CD4-positive, alpha-beta memory T cell (primary cell): ENCODE measurements around the gene HDGFL1. TPM values are rescaled to one million over a fixed set of nuclear protein-coding genes. Genes with fewer than 3 reads are reported as not detected.

Experiments
- CTCF ChIA-PET: fragments of 350-600 bp; sonication (Branson Sonifier 250); formaldehyde crosslinking; loops from one replicate; lab custom pipeline; 2021; ENCODE audit warnings: inconsistent platforms; ENCODE audit not compliant: partially characterized antibody; lab: Charles Lee
- POLR2A ChIA-PET: fragments of 350-600 bp; sonication (Branson Sonifier 250); formaldehyde crosslinking; loops from one replicate; lab custom pipeline; 2021; ENCODE audit not compliant: partially characterized antibody; lab: Charles Lee
- DNase-seq, 5 donors: peaks; one replicate each; pipeline versions ENCODE4 v3.0.0 to v3.0.0-alpha.2; 2020 to 2022; ENCODE audit warnings: mixed read lengths in 1 of 5
- H3K27ac ChIP-seq: one replicate; pipeline ENCODE4 v1.7.0; 2013; ENCODE audit warnings: low read depth, low read length
- H3K27me3 ChIP-seq: 2 replicates; pipeline ENCODE4 v1.7.0; 2013; ENCODE audit warnings: mild to moderate bottlenecking, low read length, moderate library complexity; ENCODE audit not compliant: insufficient read depth
- H3K36me3 ChIP-seq: 2 replicates; pipeline ENCODE4 v1.7.0; 2013; ENCODE audit warnings: mild to moderate bottlenecking, low read length, moderate library complexity; ENCODE audit not compliant: insufficient read depth
- H3K4me1 ChIP-seq: 2 replicates; pipeline ENCODE4 v1.7.0; 2013; ENCODE audit warnings: mild to moderate bottlenecking, low read length, moderate library complexity; ENCODE audit not compliant: insufficient read depth
- H3K4me3 ChIP-seq, 2 donors: one replicate each; pipeline ENCODE4 v1.7.0; 2013; ENCODE audit warnings: low read length in 2 of 2, mild to moderate bottlenecking in 1 of 2
- H3K9me3 ChIP-seq, 2 donors: one replicate each; pipeline ENCODE4 v1.7.0; 2013; ENCODE audit warnings: low read length in 2 of 2, control low read depth in 1 of 2; ENCODE audit not compliant: control insufficient read depth in 1 of 2
- H3K27ac Mint-ChIP-seq, 7 donors: one replicate each; pipeline ENCODE4 v1.8.0; 2020 to 2021; ENCODE audit warnings: mixed read lengths in 7 of 7, mild to moderate bottlenecking in 6 of 7, inconsistent platforms in 3 of 7, moderate library complexity in 3 of 7
- H3K27me3 Mint-ChIP-seq, 2 donors: one replicate each; pipeline ENCODE4 v1.8.0; 2020 to 2021; ENCODE audit warnings: mixed read lengths in 2 of 2
- H3K36me3 Mint-ChIP-seq, 2 donors: one replicate each; pipeline ENCODE4 v1.8.0; 2020 to 2021; ENCODE audit warnings: mixed read lengths in 2 of 2, inconsistent platforms in 1 of 2, mild to moderate bottlenecking in 1 of 2
- H3K4me1 Mint-ChIP-seq, 4 donors: one replicate each; pipeline ENCODE4 v1.8.0; 2020 to 2021; ENCODE audit warnings: mixed read lengths in 4 of 4, mild to moderate bottlenecking in 1 of 4
- H3K4me3 Mint-ChIP-seq, 8 donors: one replicate each; pipeline ENCODE4 v1.8.0; 2020 to 2021; ENCODE audit warnings: mixed read lengths in 8 of 8, mild to moderate bottlenecking in 7 of 8, moderate library complexity in 6 of 8, inconsistent platforms in 3 of 8
- H3K9me3 Mint-ChIP-seq, 8 donors: one replicate each; pipeline ENCODE4 v1.8.0; 2020 to 2021; ENCODE audit warnings: mixed read lengths in 8 of 8, mild to moderate bottlenecking in 5 of 8, inconsistent platforms in 3 of 8, moderate library complexity in 1 of 8
- intact Hi-C: fragments of 100-400 bp; cut with micrococcal nuclease; formaldehyde crosslinking; loops from one replicate; pipeline ENCODE4 v1.15.1; 2023
- polyA plus RNA-seq, 2 donors: library from polyadenylated mRNA; unstranded; fragments of 300-500 nt; fragmentation: Illumina TruSeq; gene quantifications; one replicate each; pipeline ENCODE4 v1.2.3, GENCODE V29; 2021
- total RNA-seq, 2 experiments: library from RNA; stranded (reverse); gene quantifications; one replicate each; pipeline ENCODE4 v1.2.3, GENCODE V29; 2021

Gene HDGFL1
- total RNA-seq (not detected), polyA plus RNA-seq (not detected)

DNA sequence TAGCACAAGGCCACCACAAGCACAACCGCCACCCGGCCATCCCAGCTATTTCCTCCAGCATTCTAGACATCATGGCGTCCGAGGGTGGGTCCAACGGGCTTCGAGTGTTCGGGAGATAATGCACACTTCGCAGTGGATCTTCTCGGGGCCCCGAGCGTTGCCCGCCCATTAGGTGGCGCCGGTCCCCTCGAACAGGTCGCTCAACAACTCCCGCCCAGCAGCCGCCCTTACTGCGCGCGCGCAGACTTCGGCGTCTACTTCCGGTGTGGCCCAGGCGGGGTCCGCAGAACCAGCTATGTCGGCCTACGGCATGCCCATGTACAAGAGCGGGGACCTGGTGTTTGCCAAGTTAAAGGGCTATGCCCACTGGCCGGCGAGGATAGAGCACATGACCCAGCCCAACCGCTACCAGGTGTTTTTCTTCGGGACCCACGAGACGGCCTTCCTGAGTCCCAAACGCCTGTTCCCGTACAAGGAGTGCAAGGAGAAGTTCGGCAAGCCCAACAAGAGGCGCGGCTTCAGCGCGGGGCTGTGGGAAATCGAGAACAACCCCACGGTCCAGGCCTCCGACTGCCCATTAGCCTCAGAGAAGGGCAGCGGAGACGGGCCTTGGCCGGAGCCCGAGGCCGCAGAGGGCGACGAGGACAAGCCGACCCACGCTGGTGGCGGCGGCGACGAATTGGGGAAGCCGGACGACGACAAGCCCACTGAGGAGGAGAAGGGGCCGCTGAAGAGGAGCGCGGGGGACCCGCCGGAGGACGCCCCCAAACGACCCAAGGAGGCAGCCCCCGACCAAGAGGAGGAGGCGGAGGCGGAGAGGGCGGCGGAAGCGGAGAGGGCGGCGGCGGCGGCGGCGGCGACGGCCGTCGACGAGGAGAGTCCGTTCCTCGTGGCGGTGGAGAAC lies at the start of gene HDGFL1:
HDGFL1 (plus strand) TSS at position 286 of the 904 bp plus-strand sequence; CDS start at position 296, 10 bp downstream.
- Histone ChIP-seq H3K27ac (no peak within 1 kb of the TSS), H3K4me1 (no peaks in the 10 kb centered on the region), H3K36me3 (no peaks in the 10 kb centered on the region), H3K9me3 (no peaks in the 10 kb centered on the region), H3K27me3 (no peaks in the 10 kb centered on the region), H3K4me3 (no peak within 1 kb of the TSS)
- intact Hi-C loops = no loop called here
- Mint-ChIP-seq H3K27ac (no peak within 1 kb of the TSS), H3K9me3 (peaks cover 0 to 20% (median 5%) of the 10 kb centered on the region in 8 donors), H3K4me1 (no peaks in the 10 kb centered on the region), H3K36me3 (peaks cover 0 to 1% of the 10 kb centered on the region in 2 donors), H3K4me3 (no peak within 1 kb of the TSS), H3K27me3 (no peaks in the 10 kb centered on the region)
- ChIA-PET POLR2A (no interaction called here), CTCF (no interaction called here)
- no peak for DNase-seq

DNA sequence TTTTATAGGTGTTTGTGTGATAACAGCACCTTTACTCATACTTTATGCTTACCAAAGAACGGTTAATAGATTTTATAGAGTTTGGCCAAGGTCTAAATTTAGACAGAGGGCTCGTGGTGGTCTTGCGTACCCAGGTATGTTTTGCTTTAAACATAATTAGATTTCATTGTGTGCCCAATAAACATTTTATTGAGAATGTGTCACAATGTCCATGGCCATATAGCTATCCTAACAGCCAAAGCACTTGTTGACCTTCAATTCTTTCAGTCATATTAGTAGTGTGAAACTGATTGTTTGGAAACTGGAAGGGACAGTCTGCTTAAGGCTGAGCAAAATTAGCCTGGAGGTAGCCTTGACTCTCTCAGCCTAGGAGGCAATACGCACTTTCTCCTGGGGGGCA lies 48.3 kb upstream of the HDGFL1 start:
- Histone ChIP-seq H3K36me3 (no peaks in the 10 kb centered on the region), H3K27ac (no peak overlapping the region), H3K9me3 (no peaks in the 10 kb centered on the region), H3K27me3 (no peaks in the 10 kb centered on the region), H3K4me1 (no peaks in the 10 kb centered on the region), H3K4me3 (no peak overlapping the region)
- Mint-ChIP-seq H3K4me3 (no peak overlapping the region), H3K36me3 (no peaks in the 10 kb centered on the region), H3K27me3 (no peaks in the 10 kb centered on the region), H3K4me1 (no peaks in the 10 kb centered on the region), H3K9me3 (peaks cover 2 to 11% (median 5%) of the 10 kb centered on the region in 8 donors), H3K27ac (no peak overlapping the region)
- no peak for DNase-seq
- intact Hi-C loops = no loop called here
- ChIA-PET POLR2A (no interaction called here), CTCF (no interaction called here)

DNA sequence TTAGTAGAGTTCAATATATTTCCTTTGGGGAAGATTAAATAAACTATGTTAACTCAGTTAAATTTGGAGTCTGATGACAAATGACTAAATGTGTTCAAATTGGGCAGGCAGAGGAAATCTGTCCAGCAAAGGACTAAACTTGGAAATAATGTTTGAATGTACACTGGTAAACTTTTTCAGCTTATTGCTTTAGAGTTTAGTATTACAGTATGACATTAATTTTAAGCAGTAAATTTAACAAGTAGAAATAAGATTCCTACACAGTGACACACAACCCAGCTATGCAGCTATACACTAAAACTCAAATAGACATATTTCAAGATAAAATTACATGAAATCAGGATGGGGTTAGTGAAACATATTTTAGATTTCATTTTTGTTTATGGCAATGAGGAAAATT lies 42.6 kb upstream of the HDGFL1 start:
- H3K4me3 Mint-ChIP-seq = no peak overlapping the region
- H3K36me3 Mint-ChIP-seq = no peaks in the 10 kb centered on the region

GRCh38 chr6:22529866-22530265 lies 39.5 kb upstream of the HDGFL1 start:
- peaks cover 0 to 6% (median 0%) of the 10 kb centered on the region in 8 donors for H3K9me3 Mint-ChIP-seq
- no peaks in the 10 kb centered on the region for H3K4me1 Mint-ChIP-seq
- CTCF ChIA-PET = no interaction called here

More for the DNA sequence above, 42.6 kb upstream of the HDGFL1 start:
- Histone ChIP-seq H3K27ac (no peak overlapping the region), H3K4me3 (no peak overlapping the region), H3K36me3 (no peaks in the 10 kb centered on the region), H3K9me3 (no peaks in the 10 kb centered on the region), H3K27me3 (no peaks in the 10 kb centered on the region), H3K4me1 (no peaks in the 10 kb centered on the region)
- Mint-ChIP-seq H3K27me3 (no peaks in the 10 kb centered on the region), H3K27ac (no peak overlapping the region), H3K4me1 (no peaks in the 10 kb centered on the region), H3K9me3 (peaks cover 0 to 11% (median 5%) of the 10 kb centered on the region in 8 donors)
- no peak for DNase-seq
- intact Hi-C loops = no loop called here
- ChIA-PET CTCF (no interaction called here), POLR2A (no interaction called here)

DNA sequence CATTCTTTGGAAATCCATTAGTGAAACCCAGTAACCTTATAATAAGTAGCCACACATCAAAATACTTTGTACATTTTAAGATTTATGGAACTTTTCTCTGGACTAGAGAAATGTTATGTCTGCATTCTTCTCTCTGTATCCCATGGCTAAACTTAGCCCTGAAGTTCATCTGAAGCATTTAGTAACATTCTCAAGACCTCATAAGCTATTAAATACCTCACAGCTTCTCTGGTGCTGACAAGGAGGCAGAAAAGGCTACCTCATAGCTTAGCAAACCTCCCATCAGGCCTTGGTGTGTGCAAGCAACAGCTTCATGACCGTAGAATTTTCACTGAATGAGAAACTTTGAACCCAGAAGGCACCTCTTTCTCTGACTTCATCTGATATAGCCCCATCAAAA lies 38.9 kb upstream of the HDGFL1 start:
- H3K9me3 ChIP-seq = no peaks in the 10 kb centered on the region
- CTCF ChIA-PET = no interaction called here
- DNase-seq = no peak
- H3K4me1 ChIP-seq = no peaks in the 10 kb centered on the region
- POLR2A ChIA-PET = no interaction called here
- Mint-ChIP-seq H3K4me3 (no peak overlapping the region), H3K36me3 (no peaks in the 10 kb centered on the region), H3K27me3 (no peaks in the 10 kb centered on the region), H3K27ac (no peak overlapping the region), H3K9me3 (peaks cover 0 to 6% (median 0%) of the 10 kb centered on the region in 8 donors), H3K4me1 (no peaks in the 10 kb centered on the region)
- no peaks in the 10 kb centered on the region for H3K27me3 ChIP-seq
- H3K36me3 ChIP-seq = no peaks in the 10 kb centered on the region
- H3K4me3 ChIP-seq = no peak overlapping the region
- no peak overlapping the region for H3K27ac ChIP-seq
- intact Hi-C loops = no loop called here

More at GRCh38 chr6:22529866-22530265, 39.5 kb upstream of the HDGFL1 start:
- Histone ChIP-seq H3K4me3 (no peak overlapping the region), H3K27ac (no peak overlapping the region), H3K9me3 (no peaks in the 10 kb centered on the region), H3K36me3 (no peaks in the 10 kb centered on the region), H3K27me3 (no peaks in the 10 kb centered on the region), H3K4me1 (no peaks in the 10 kb centered on the region)
- H3K36me3 Mint-ChIP-seq = no peaks in the 10 kb centered on the region
- H3K27ac Mint-ChIP-seq = no peak overlapping the region
- POLR2A ChIA-PET = no interaction called here
- no peak for DNase-seq
- intact Hi-C loops = no loop called here
- no peaks in the 10 kb centered on the region for H3K27me3 Mint-ChIP-seq
- no peak overlapping the region for H3K4me3 Mint-ChIP-seq

- Histone ChIP-seq H3K4me3 (no peak overlapping the region), H3K36me3 (no peaks in the 10 kb centered on the region), H3K27ac (no peak overlapping the region), H3K4me1 (no peaks in the 10 kb centered on the region), H3K27me3 (no peaks in the 10 kb centered on the region), H3K9me3 (no peaks in the 10 kb centered on the region)
- CTCF ChIA-PET = no interaction called here
- H3K4me3 Mint-ChIP-seq = no peak overlapping the region
- intact Hi-C loops = no loop called here
- no peaks in the 10 kb centered on the region for H3K36me3 Mint-ChIP-seq
- H3K27ac Mint-ChIP-seq = no peak overlapping the region
- POLR2A ChIA-PET = no interaction called here
- no peaks in the 10 kb centered on the region for H3K27me3 Mint-ChIP-seq
- H3K9me3 Mint-ChIP-seq = peaks cover 0 to 10% (median 1%) of the 10 kb centered on the region in 8 donors
- no peak for DNase-seq
- H3K4me1 Mint-ChIP-seq = no peaks in the 10 kb centered on the region
Observed at GRCh38 chr6:22536122-22536521, 33.2 kb upstream of the HDGFL1 start.

GRCh38 chr6:22544476-22544875 lies 24.9 kb upstream of the HDGFL1 start:
- H3K4me1 Mint-ChIP-seq = no peaks in the 10 kb centered on the region
- intact Hi-C loops = no loop called here
- H3K36me3 ChIP-seq = no peaks in the 10 kb centered on the region
- CTCF ChIA-PET = no interaction called here
- POLR2A ChIA-PET = no interaction called here
- H3K27me3 Mint-ChIP-seq = no peaks in the 10 kb centered on the region
- DNase-seq = no peak
- H3K27ac ChIP-seq = no peak overlapping the region
- H3K4me1 ChIP-seq = no peaks in the 10 kb centered on the region
- no peaks in the 10 kb centered on the region for H3K9me3 ChIP-seq
- H3K36me3 Mint-ChIP-seq = no peaks in the 10 kb centered on the region
- H3K27ac Mint-ChIP-seq = no peak overlapping the region
- no peak overlapping the region for H3K4me3 ChIP-seq
- peaks cover 0 to 2% (median 0%) of the 10 kb centered on the region in 8 donors for H3K9me3 Mint-ChIP-seq
- no peak overlapping the region for H3K4me3 Mint-ChIP-seq
- no peaks in the 10 kb centered on the region for H3K27me3 ChIP-seq
